NT2/D1 (cell line): Measurements from ENCODE around the gene PAK1IP1.

ENCODE experiments used
- SUZ12 ChIP-seq: IDR thresholded peaks from 2 replicates; pipeline ENCODE4 v1.6.1; 2011; ENCODE audit not compliant: insufficient read length, insufficient read depth; ENCODE audit errors: extremely low read depth
- YY1 ChIP-seq: IDR thresholded peaks from 2 replicates; pipeline ENCODE4 v1.6.1; 2011; ENCODE audit not compliant: insufficient read length, insufficient read depth
- ZNF274 ChIP-seq: IDR thresholded peaks from 2 replicates; pipeline ENCODE4 v1.6.1; 2011; ENCODE audit warnings: mild to moderate bottlenecking, low read depth, low read length

GRCh38 chr6:10722820-10723566 is 28.2 kb downstream of the PAK1IP1 start, which contains the start of gene TMEM14C:
- no peak for TF ChIP-seq SUZ12
- TF ChIP-seq YY1 = no peak
- TF ChIP-seq ZNF274 = no peak
